Psoas muscle (tissue), 8 donors: ENCODE measurements around the gene ABCC2. TPM values are rescaled to one million over a fixed set of nuclear protein-coding genes. Genes with fewer than 3 reads are reported as not detected.
A peak's percentile ranks its signal among the peaks of the same experiment; 100 is the strongest.
"Not testable (repeated sequence)": the region's sequence is repeated elsewhere in the genome, so short reads cannot be mapped to it uniquely, and the experiment has no call there.

ENCODE experiments used
- ATAC-seq, 4 donors: fragments of 200-7000 bp; cut with Tn5 transposase; one replicate each; pipeline ENCODE4 v1.9.1; 2020; ENCODE audit warnings: moderate library complexity in 3 of 4, mild to moderate bottlenecking in 2 of 4
- DNase-seq, 2 donors: peaks; one replicate each; pipeline ENCODE4 v3.0.0-alpha.2; 2020
- H3K27ac ChIP-seq: fragments of 200-600 bp; one replicate; pipeline ENCODE4 v1.8.0; 2022
- H3K27me3 ChIP-seq, 3 donors: fragments of 200-600 bp in 1 of 3; one replicate each; pipeline versions ENCODE4 v1.6.1 to v1.8.0; 2013 to 2022; ENCODE audit warnings: low read length in 2 of 3, mild to moderate bottlenecking in 2 of 3, moderate library complexity in 1 of 3; ENCODE audit not compliant: insufficient read depth in 3 of 3
- H3K36me3 ChIP-seq, 2 donors: fragments of 200-600 bp in 1 of 2; one replicate each; pipeline versions ENCODE4 v1.6.1 to v1.8.0; 2013 to 2022; ENCODE audit warnings: low read depth in 1 of 2, mild to moderate bottlenecking in 1 of 2, moderate library complexity in 1 of 2; ENCODE audit not compliant: insufficient read depth in 1 of 2
- H3K4me1 ChIP-seq: fragments of 200-600 bp; one replicate; pipeline ENCODE4 v1.8.0; 2022
- H3K4me3 ChIP-seq: fragments of 200-600 bp; one replicate; pipeline ENCODE4 v1.8.0; 2022; ENCODE audit warnings: mild to moderate bottlenecking
- H3K9me3 ChIP-seq: fragments of 200-600 bp; one replicate; pipeline ENCODE4 v1.8.0; 2022
- CTCF ChIP-seq: fragments of 200-600 bp; IDR thresholded peaks from one replicate; pipeline ENCODE4 v1.8.0; 2022; ENCODE audit warnings: antibody characterized with exemption
- WGBS, 3 donors: extraction: QIAGEN DNeasy Blood & Tissue Kit; methylation state at CpG; one replicate each; pipeline versions ENCODE4 v1.1.6 to v1.1.7; 2013; 5-methylcytosine and 5-hydroxymethylcytosine counted together
- intact Hi-C, 2 donors: fragments of 100-400 bp; cut with DNase I; formaldehyde crosslinking; loops; one replicate each; pipeline versions ENCODE4 v1.11.0 to v1.14.2; 2022
- polyA plus RNA-seq, 3 donors: library from polyadenylated mRNA; stranded (reverse); fragments of 200-250 nt; gene quantifications; one replicate each; pipeline ENCODE4 v1.2.3, GENCODE V29; 2013
- total RNA-seq, 4 donors: library from RNA; stranded (reverse); fragmentation: NEBNext Ultra II Directional in 2 of 4; extraction: Animal tissue kit (Norgen Biotek cat#: 25700) in 2 of 4; gene quantifications; one replicate each; pipeline versions ENCODE4 v1.2.1 to v1.2.4, GENCODE V29; 2021 to 2023
- donor health status: healthy with polysubstance abuse.
- donor health status: DM: no; HTN: no; CAD: no; lungs with moderate emphysema.
- donor health status: Bipolar disorder and iron deficiency.
- donor health status: healthy.
- donor health status: DM: yes; HTN: yes; CAD: no.
- donor health status: DM: no; HTN: no; CAD: no.
- donor health status: DM: no; HTN: no; CAD: no.
- donor health status: DM: yes; HTN: yes; CAD: no.

The ABCC2 gene
- total and polyA plus RNA-seq, 7 donors: 0.23 to 2.3 (median 0.64) TPM

DNA sequence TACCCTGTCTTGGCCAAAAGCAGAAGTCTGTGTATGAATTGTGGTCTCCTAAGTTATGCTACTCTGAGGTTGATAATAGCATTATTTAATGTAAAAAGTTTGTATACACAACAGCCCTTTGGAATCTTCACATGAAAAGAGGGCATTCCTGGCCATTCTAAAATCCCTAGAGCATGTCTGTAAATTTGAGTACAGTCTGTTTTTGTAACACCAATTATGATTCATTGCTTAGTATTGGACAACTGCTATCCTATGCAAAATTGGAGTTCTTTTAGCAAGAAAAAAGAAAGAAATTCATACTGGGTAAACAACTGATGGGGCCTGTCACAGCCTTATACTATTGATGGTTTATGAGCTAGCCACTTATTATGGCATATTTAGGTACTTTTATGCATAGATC is 40.2 kb upstream of the ABCC2 start:
- Histone ChIP-seq H3K4me3 (peak overlapping the region; percentile 42), H3K9me3 (peaks cover 8% of the 10 kb centered on the region), H3K36me3 (peaks cover 1 to 92% of the 10 kb centered on the region in 2 donors), H3K27me3 (no peaks in the 10 kb centered on the region), H3K4me1 (peaks cover 63% of the 10 kb centered on the region), H3K27ac (peak overlapping the region; percentile 98)
- intact Hi-C loops: no loop called here
- peak in 3 of 4 donors; percentile 15 to 32 (median 30) for ATAC-seq
- DNase-seq: no peak
- TF ChIP-seq CTCF: no peak

DNA sequence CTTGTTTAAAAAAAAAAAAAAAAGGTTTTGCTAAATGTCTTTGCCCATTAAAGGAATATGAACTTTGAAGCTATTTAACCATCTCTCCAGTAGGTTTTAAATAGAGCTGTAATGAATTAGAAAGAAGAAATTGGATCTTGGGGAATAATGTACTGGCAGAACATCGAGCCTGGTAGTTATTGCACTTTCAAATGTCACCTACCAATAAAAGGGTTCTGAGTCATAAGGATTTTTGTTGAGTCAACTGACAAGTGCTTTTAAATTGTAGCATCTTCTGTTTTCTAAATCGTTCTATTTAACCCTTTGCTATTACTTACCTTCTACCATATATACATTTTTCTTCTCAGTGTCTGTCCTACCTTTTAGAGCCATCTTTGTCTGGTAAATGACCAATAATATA is 39.7 kb upstream of the ABCC2 start:
- Histone ChIP-seq H3K27ac (peak overlapping the region; percentile 98), H3K4me3 (peak overlapping the region; percentile 42), H3K27me3 (no peaks in the 10 kb centered on the region), H3K36me3 (peaks cover 4 to 92% of the 10 kb centered on the region in 2 donors), H3K9me3 (peaks cover 8% of the 10 kb centered on the region), H3K4me1 (peaks cover 65% of the 10 kb centered on the region)
- intact Hi-C loops: no loop called here
- WGBS, 3 donors: 24 to 44% (median 34%) methylated on average over 2 of the region's 2 CpGs
- TF ChIP-seq CTCF: no peak
- DNase-seq (no peak), ATAC-seq (peak; percentile 76 to 87 (median 80))

DNA sequence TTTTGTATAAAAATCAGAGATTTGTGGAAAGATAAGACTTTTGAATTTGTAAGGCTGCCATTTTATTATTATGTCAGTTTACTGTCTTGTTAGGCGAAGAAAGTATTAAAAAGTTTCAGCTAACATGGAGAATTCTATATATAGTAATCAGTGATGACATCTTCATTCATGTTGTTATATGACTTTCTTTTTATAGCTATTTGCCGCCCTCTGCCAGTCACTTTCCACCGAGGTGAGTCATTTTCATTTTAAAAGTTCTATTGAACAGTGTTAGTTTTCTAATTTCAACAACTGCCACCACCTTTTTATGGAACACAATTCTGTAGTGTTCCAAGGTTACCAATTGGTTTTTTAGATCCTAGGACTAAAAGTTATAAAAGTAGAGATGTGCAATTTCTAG is 38.6 kb upstream of the ABCC2 start:
- Histone ChIP-seq H3K9me3 (peaks cover 8% of the 10 kb centered on the region), H3K4me3 (peak overlapping the region; percentile 35), H3K36me3 (peaks cover 4 to 95% of the 10 kb centered on the region in 2 donors), H3K27me3 (no peaks in the 10 kb centered on the region), H3K4me1 (peaks cover 77% of the 10 kb centered on the region), H3K27ac (peak overlapping the region; percentile 98)
- ATAC-seq (peak; percentile 78 to 83 (median 82)), DNase-seq (no peak)
- intact Hi-C loops: no loop called here
- WGBS, 3 donors: 24 to 42% (median 29%) methylated on average over 3 of the region's 3 CpGs
- TF ChIP-seq CTCF: no peak

DNA sequence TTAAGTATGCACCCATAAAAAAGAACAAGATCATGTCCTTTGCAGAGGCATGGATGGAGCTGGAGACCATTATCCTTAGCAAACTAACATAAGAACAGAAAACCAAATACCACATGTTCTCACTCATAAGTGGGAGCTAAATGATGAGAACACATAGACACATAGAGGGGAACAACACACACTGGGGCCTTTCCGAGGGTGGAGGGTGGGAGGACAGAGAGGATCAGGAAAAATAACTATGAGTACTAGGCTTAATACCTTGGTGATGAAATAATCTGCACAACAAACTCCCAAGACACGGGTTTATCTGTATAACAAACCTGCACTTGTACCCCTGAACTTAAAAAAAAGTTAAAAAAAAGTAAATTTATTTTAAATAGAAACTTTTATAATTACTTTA is 36.3 kb upstream of the ABCC2 start:
- 69 to 76% (median 69%) methylated on average over 2 of the region's 2 CpGs for WGBS, 3 donors
- H3K36me3 ChIP-seq: peaks cover 4 to 95% of the 10 kb centered on the region in 2 donors
- H3K27me3 ChIP-seq, H3K4me3 ChIP-seq, intact Hi-C loops, H3K9me3 ChIP-seq, ATAC-seq, DNase-seq: not testable (repeated sequence)
- H3K27ac ChIP-seq: peak overlapping the region; percentile 98
- H3K4me1 ChIP-seq: peaks cover 89% of the 10 kb centered on the region

GRCh38 chr10:99748823-99749451 is 33.5 kb upstream of the ABCC2 start:
- 26 to 38% (median 34%) methylated on average over 2 of the region's 2 CpGs for WGBS, 3 donors

More at GRCh38 chr10:99748823-99749451, 33.5 kb upstream of the ABCC2 start:
- no peak for DNase-seq
- peaks cover 67% of the 10 kb centered on the region for H3K4me1 ChIP-seq
- ATAC-seq: peak; percentile 73 to 83 (median 80)
- H3K4me3 ChIP-seq: peak overlapping the region; percentile 37
- peak overlapping the region; percentile 98 for H3K27ac ChIP-seq
- intact Hi-C loops: no loop called here
- H3K9me3 ChIP-seq: no peaks in the 10 kb centered on the region
- H3K36me3 ChIP-seq: peaks cover 4 to 98% of the 10 kb centered on the region in 2 donors
- H3K27me3 ChIP-seq: no peaks in the 10 kb centered on the region
- TF ChIP-seq CTCF: no peak
